ENCODE measurements around the gene C1QTNF1.

DNA sequence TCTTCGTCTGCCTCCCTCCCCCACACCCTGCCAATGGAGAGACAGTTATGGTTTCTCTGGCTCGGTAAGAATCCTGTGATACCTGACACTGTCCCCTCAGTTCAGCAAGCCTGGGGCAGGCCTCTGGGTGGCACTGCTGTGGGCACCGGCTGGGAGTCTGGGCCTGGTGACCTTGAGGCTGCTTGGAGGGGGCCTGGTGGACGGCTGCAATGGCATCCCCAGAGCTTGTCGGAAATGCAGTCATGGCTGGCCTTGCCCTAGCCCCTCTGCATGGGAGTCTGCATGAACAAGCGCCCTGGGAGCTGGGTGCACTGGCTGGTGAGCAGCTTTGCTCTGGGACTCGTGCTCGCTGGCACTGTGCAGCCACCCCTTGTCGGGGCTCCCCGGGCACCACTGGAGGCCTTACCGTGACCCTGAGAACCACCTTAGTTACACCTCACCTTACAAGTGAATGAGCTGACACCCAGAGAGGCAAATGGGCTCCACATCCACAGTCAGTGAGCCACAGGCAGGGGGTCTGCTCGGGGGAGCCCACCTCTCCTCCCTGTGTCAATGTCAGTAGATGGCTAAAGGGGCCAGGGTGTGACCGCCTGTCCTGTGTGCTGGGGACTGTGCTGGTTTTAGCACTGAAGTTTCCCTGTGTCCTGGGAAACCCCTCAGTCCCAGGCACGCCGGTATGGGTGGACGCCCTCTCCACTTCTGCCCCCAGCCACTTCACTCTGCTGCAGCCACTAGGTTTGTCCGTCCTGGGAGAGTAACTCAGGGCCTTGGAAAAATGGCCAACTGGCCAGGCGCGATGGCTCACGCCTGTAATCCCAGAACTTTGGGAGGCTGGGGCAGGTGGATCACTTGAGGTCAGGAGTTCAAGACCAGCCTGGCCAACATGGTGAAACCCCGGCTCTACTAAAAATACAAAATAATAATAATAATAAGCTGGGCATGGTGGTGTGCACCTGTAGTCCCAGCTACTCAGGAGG lies 45.7 kb upstream of the C1QTNF1 start:
- no peak for TF ChIP-seq ZNF197 (CRISPR knock-in tag; IDR thresholded peaks at IDR 0.05; ENCODE audit: low read depth)
- TF ChIP-seq HDGF (IDR thresholded peaks at IDR 0.05) = no peak

All from K562 (cell line).